Bronchial epithelial cell (primary cell): ENCODE data around the gene FICD. TPM values are rescaled to one million over a fixed set of nuclear protein-coding genes. Genes with fewer than 3 reads are reported as not detected.

Experiments
- DNase-seq: peaks from one replicate; pipeline ENCODE4 v3.0.0-alpha.2; 2010; ENCODE audit warnings: low read depth
- FAIRE-seq: peaks from 2 replicates; lab custom pipeline; 2011; peaks lifted over from hg19 to GRCh38; lab: Jason Lieb, UNC
- H3K27me3 ChIP-seq: 2 replicates; pipeline ENCODE4 v1.5.1; 2011; ENCODE audit warnings: low read length; ENCODE audit not compliant: control insufficient read depth, insufficient read depth
- H3K36me3 ChIP-seq: 2 replicates; pipeline ENCODE4 v1.5.1; 2011; ENCODE audit warnings: low read length; ENCODE audit not compliant: control insufficient read depth, insufficient read depth
- H3K4me3 ChIP-seq: 2 replicates; pipeline ENCODE4 v1.5.1; 2011; ENCODE audit warnings: mild to moderate bottlenecking, low read depth, low read length, control low read depth
- total RNA-seq: library from RNA; depleted of rRNA; stranded (reverse); fragments of >200 nt; gene quantifications from 2 replicates; pipeline ENCODE4 v1.2.1, GENCODE V29; 2014
- TF ChIP-seq, protein P1 (sequence below): IDR thresholded peaks from 2 replicates; pipeline ENCODE4 v1.5.1; 2011; ENCODE audit warnings: mild to moderate bottlenecking, moderate library complexity, low read length, control low read depth, inconsistent platforms; ENCODE audit not compliant: insufficient read depth, severe bottlenecking

Gene FICD
- total RNA-seq, 1 donor from 2014 or later, result 11.6 TPM

DNA sequence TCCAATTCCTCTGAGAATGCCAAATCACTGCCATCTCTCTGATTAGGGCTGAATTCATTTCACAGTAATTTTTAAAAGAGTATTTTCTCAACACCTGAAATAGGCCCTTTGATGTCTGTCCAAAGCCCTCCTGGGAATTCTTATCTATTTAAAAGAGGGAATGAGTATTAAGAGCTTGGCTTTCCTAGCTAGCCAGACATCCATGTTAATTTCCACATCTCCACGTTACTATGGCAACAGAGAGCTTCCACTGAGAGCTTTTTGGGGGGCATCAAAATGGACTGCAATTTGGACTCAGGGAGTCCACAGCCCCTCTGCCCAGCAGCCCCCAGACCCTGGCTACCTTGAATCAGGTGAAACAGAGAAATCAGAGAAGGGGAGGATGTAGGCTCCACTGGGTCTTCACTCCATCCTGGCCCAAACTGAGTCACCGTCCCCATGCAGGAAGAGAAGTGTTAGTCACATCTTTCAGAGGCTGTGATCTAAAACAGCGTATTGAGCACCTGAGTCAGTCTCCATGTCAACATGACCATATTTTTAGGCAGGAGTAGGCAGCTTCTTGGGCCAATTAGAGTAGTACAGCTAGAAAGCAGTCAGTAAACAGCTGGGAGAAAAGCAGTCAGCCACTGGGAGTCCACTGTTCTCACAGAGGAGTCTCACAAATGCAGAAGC lies 7.0 kb upstream of the FICD start:
- DNase-seq, result peak; percentile 80
- TF ChIP-seq, protein P1, sequence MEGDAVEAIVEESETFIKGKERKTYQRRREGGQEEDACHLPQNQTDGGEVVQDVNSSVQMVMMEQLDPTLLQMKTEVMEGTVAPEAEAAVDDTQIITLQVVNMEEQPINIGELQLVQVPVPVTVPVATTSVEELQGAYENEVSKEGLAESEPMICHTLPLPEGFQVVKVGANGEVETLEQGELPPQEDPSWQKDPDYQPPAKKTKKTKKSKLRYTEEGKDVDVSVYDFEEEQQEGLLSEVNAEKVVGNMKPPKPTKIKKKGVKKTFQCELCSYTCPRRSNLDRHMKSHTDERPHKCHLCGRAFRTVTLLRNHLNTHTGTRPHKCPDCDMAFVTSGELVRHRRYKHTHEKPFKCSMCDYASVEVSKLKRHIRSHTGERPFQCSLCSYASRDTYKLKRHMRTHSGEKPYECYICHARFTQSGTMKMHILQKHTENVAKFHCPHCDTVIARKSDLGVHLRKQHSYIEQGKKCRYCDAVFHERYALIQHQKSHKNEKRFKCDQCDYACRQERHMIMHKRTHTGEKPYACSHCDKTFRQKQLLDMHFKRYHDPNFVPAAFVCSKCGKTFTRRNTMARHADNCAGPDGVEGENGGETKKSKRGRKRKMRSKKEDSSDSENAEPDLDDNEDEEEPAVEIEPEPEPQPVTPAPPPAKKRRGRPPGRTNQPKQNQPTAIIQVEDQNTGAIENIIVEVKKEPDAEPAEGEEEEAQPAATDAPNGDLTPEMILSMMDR, result no peak
- Histone ChIP-seq H3K36me3 (no peaks in the 10 kb centered on the region), H3K4me3 (no peak overlapping the region), H3K27me3 (no peaks in the 10 kb centered on the region)
- FAIRE-seq, result no peak

DNA sequence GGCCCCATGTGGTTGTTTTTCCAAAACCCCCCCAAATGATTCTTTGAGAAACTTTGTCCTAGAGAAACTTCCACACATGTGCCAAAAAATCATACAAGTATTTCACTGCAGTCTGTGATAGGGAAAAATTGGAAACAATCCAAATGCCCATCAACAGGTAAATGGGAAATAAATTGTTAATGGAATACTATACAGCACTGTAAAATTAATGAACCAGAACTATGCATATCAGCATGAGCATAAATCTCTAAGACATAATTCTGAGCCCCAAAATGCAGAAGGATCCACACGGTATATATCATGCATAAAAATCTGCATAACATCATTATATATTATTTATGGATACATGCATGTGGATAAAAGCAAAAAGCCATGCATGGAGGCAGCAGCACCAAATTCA lies 5.3 kb upstream of the FICD start:
- FAIRE-seq, result no peak
- Histone ChIP-seq H3K27me3 (no peaks in the 10 kb centered on the region), H3K36me3 (no peaks in the 10 kb centered on the region), H3K4me3 (no peak overlapping the region)
- no peak for DNase-seq
- TF ChIP-seq, protein P1, result no peak

DNA sequence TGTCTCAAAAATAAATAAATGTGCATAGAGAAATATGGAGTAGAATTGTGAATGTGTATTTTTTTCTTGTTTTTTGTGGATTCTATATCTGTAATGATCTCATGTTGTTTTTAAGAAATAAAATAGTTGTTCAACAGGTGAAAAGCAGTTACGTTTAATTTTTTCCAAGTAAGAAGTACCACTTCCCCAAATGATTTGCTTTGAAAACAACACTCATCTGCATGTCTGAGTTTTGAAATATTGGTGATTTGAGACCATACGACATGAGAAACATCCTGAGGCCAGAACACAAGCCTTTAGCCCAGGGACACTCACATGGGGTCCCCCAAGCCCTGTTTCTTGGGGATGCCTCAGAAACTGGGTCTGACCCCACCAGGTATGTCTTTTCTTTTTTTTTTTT lies 4.2 kb upstream of the FICD start:
- FAIRE-seq (no peak), DNase-seq (no peak)
- H3K36me3 ChIP-seq, result no peaks in the 10 kb centered on the region
- TF ChIP-seq, protein P1, result no peak
- no peak overlapping the region for H3K4me3 ChIP-seq
- no peaks in the 10 kb centered on the region for H3K27me3 ChIP-seq

DNA sequence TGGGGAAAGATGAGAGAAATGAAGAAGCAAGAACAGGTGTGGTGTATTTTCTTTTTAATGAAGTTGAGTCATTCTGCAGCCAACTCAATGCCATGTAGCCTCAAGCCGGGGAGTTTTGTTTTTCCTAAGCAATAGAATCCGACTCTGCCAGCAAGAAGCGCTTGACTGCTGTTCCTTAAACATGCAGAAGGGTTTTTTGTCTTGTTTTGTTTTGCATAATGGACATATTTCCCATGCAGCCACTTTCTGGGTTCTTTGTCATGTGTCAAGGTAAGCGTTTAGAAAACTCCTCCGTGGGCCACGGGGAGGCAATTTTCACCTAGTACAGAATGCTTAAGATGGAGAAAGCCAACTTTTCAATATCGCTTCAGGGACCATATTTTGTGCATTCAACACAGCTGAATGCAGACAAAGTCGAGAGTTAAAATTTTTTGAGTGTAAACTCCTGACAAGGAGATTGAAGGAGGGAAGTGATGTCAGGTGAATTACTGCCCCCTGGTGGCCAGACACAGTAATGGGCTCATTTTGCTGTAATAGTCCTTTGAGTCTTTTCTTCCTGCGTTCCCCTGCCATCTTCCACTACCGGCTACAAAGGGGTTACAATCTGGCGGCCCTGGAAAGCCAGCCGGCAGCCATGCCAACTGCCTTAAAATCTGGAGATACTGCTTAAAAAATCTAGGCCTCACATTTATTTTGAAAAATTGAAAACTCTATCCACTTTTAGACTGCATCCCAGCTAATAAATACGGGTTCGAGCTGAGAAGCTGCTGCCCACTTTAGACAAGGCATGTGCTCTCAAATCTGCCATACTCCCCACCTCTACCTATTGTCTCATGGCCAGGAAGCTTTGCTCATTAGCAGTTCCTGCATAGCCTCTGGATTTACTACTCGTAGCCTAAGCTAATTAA lies 3.2 kb upstream of the FICD start:
- H3K27me3 ChIP-seq, result no peaks in the 10 kb centered on the region
- no peak overlapping the region for H3K4me3 ChIP-seq
- FAIRE-seq (no peak), DNase-seq (peak; percentile 63)
- H3K36me3 ChIP-seq, result no peaks in the 10 kb centered on the region
- TF ChIP-seq, protein P1, result peak; percentile 85

DNA sequence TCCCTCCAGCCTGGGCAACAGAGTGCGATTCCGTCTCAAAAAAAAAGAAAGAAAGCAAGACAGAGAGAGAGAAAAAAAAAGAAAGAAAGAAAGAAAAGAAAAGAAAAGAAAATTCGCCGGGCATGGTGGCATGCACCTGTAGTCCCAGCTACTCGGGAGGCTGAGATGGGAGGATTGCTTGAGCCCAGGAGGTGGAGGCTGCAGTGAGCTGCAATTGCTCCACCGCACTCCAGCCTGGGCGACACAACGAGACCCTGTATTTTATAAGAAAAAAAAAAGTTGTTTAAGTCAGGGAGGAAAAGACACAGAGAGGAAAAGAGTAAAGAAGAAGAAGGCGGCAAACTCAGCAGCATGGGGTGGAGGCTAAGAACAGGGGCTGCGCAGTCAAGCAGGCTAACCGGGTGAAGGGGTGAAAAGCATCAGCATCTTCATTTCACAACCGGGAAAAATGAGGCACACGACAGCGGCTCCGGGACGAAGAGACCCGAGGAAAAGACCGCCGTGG lies 557 bp upstream of the FICD start:
- no peak for FAIRE-seq

More for the DNA sequence above, 557 bp upstream of the FICD start:
- Histone ChIP-seq H3K27me3 (no peaks in the 10 kb centered on the region), H3K4me3 (peak overlapping the region; percentile 26), H3K36me3 (peaks cover 8% of the 10 kb centered on the region)
- TF ChIP-seq, protein P1, result no peak
- no peak for DNase-seq
